ENCODE results near the gene CYBC1. TPM values are rescaled to one million over a fixed set of nuclear protein-coding genes. Genes with fewer than 3 reads are reported as not detected.

CYBC1 gene
- total and polyA plus RNA-seq, 10 donors, result 105 to 333 (median 284) TPM

- no peak for DNase-seq
- H3K4me3 ChIP-seq, result no peak overlapping the region
- peaks cover 0 to 29% (median 13%) of the 10 kb centered on the region in 6 donors for H3K36me3 ChIP-seq
- peaks cover 5 to 35% (median 29%) of the 10 kb centered on the region in 6 donors for H3K4me1 ChIP-seq
- no peak overlapping the region for H3K27ac ChIP-seq
- H3K9me3 ChIP-seq, result no peaks in the 10 kb centered on the region
- TF ChIP-seq POLR2A (IDR thresholded peaks at IDR 0.05) (no peak), POLR2AphosphoS5 (IDR thresholded peaks at IDR 0.05) (no peak), CTCF (IDR thresholded peaks at IDR 0.05 in 8 of 11, conservative IDR thresholded peaks at IDR 0.05 in 3 of 11) (no peak)
- intact Hi-C loops (cut with DNase I; ENCODE audit: low total_unique reads), result loop anchor here (10.0 kb wide), 1 partner anchor 62 kb away; no protein-coding TSS in a partner anchor
- no peaks in the 10 kb centered on the region for H3K27me3 ChIP-seq (replicated peaks in 1 of 7)
- WGBS, 5 donors, result 85 to 93% (median 92%) methylated on average over 13 of the region's 13 CpGs
Observed at GRCh38 chr17:82492643-82493225, 42.2 kb upstream of the CYBC1 start.

- no peak for DNase-seq
Observed at GRCh38 chr17:82491533-82491932, 41.0 kb upstream of the CYBC1 start.

DNA sequence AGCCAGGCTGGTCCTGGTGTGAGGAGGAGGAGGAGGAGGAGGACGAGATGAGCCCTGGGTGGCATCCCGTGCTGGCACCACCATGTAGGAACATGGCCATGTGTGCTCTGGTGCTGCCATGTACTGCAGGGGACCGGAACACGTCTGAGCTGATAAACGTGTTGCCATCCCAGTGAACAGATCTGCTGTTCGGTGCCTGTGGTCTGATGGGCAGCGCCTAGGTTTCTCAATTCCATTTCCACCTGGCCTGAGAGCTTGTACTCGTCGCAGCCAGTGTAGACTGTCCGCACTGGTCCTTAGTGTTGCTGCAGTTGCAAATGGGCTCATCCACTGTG, 40.6 kb upstream of the CYBC1 start:
- Histone ChIP-seq H3K36me3 (peaks cover 3 to 45% (median 29%) of the 10 kb centered on the region in 6 donors), H3K27ac (no peak overlapping the region), H3K4me3 (no peak overlapping the region), H3K4me1 (peaks cover 0 to 26% (median 17%) of the 10 kb centered on the region in 6 donors), H3K27me3 (replicated peaks in 1 of 7) (no peaks in the 10 kb centered on the region), H3K9me3 (no peaks in the 10 kb centered on the region)
- no peak for DNase-seq
- 85 to 95% (median 94%) methylated on average over 10 of the region's 10 CpGs for WGBS, 5 donors
- TF ChIP-seq CTCF (IDR thresholded peaks at IDR 0.05 in 8 of 11, conservative IDR thresholded peaks at IDR 0.05 in 3 of 11) (no peak), POLR2AphosphoS5 (IDR thresholded peaks at IDR 0.05) (no peak), POLR2A (IDR thresholded peaks at IDR 0.05) (no peak)
- intact Hi-C loops (cut with DNase I; ENCODE audit: low total_unique reads), result loop anchor here (10.0 kb wide), 1 partner anchor 64 kb away; no protein-coding TSS in a partner anchor

More at GRCh38 chr17:82491533-82491932, 41.0 kb upstream of the CYBC1 start:
- WGBS, 5 donors, result 84 to 94% (median 89%) methylated on average over 13 to 15 of the region's 15 CpGs
- no peak overlapping the region for H3K4me3 ChIP-seq
- no peaks in the 10 kb centered on the region for H3K9me3 ChIP-seq
- intact Hi-C loops (cut with DNase I; ENCODE audit: low total_unique reads), result loop anchor here (10.0 kb wide), 1 partner anchor 63 kb away; no protein-coding TSS in a partner anchor
- H3K27me3 ChIP-seq (replicated peaks in 1 of 7), result no peaks in the 10 kb centered on the region
- peaks cover 2 to 26% (median 21%) of the 10 kb centered on the region in 6 donors for H3K4me1 ChIP-seq
- H3K36me3 ChIP-seq, result peaks cover 3 to 41% (median 25%) of the 10 kb centered on the region in 6 donors
- no peak overlapping the region for H3K27ac ChIP-seq
- TF ChIP-seq CTCF (IDR thresholded peaks at IDR 0.05 in 8 of 11, conservative IDR thresholded peaks at IDR 0.05 in 3 of 11) (no peak), POLR2AphosphoS5 (IDR thresholded peaks at IDR 0.05) (no peak)

DNA sequence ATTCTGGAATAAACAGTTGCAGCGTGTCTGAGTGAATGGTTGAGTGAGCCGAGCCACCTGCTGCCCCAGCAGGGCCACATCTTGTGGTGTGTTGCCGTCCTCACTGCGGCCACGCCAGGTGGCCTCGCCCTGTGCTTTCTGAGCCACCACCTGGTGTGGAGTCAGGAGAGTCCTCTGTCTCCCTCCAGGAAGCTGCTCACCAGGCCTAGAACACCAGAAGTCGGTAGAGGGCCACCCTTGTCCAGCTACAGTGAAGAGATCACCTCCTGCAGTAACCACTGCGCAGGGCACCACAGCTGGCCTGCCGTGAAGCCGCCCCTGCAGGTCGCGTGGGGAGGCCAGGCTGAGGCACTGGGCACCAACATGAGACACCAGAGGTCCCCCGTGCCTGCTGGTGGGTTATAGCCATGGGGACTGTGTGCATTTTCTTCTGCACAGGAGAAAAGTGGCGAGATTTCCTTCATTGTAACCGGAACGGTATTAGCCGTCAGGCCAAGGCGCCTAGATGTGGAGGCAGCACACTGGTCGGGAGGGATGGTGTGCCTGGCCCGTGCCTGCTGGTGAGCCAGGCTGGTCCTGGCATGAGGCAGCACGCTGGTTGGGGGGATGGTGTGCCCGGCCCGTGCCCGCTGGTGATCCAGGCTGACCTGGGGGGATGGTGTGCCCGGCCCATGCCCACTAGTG, 40.1 kb upstream of the CYBC1 start:
- Histone ChIP-seq H3K27ac (no peak overlapping the region), H3K9me3 (no peaks in the 10 kb centered on the region), H3K4me1 (peaks cover 0 to 26% (median 13%) of the 10 kb centered on the region in 6 donors), H3K4me3 (no peak overlapping the region), H3K36me3 (peaks cover 3 to 50% (median 34%) of the 10 kb centered on the region in 6 donors), H3K27me3 (replicated peaks in 1 of 7) (no peaks in the 10 kb centered on the region)
- 80 to 89% (median 83%) methylated on average over 19 to 25 of the region's 25 CpGs for WGBS, 5 donors
- no peak for DNase-seq
- intact Hi-C loops (cut with DNase I; ENCODE audit: low total_unique reads), result loop anchor here (10.0 kb wide), 1 partner anchor 64 kb away; no protein-coding TSS in a partner anchor
- peak in 2 of 3 donors; percentile 53 to 62 for TF ChIP-seq POLR2AphosphoS5 (IDR thresholded peaks at IDR 0.05)
- no peak for TF ChIP-seq POLR2A (IDR thresholded peaks at IDR 0.05)

All from spleen (tissue), 11 donors.